H1 (cell line): ENCODE measurements around the gene INPP4B. TPM values are rescaled to one million over a fixed set of nuclear protein-coding genes. Genes with fewer than 3 reads are reported as not detected.

Experiments
- CTCF ChIA-PET: fragments of 300-600 bp; sonication (Branson Sonifier 250); formaldehyde crosslinking; loops from one replicate; lab custom pipeline; 2021; ENCODE audit not compliant: partially characterized antibody; lab: Charles Lee
- POLR2A ChIA-PET: fragments of 300-600 bp; sonication (Branson Sonifier 250); formaldehyde crosslinking; loops from one replicate; lab custom pipeline; 2021; ENCODE audit warnings: inconsistent platforms; ENCODE audit not compliant: partially characterized antibody; lab: Charles Lee
- DNase-seq, 2 experiments: peaks; one replicate each; pipeline versions ENCODE4 v3.0.0 to v3.0.0-alpha.2; 2010 to 2022; ENCODE audit warnings: low spot score in 2 of 2, low read depth in 1 of 2, mixed read lengths in 1 of 2
- FAIRE-seq: peaks from 2 replicates; lab custom pipeline; 2011; peaks lifted over from hg19 to GRCh38; lab: Jason Lieb, UNC
- H2AFZ ChIP-seq: 2 replicates; pipeline ENCODE4 v1.8.1; 2012; ENCODE audit warnings: low read length, inconsistent platforms
- H2AK5ac ChIP-seq: 2 replicates; pipeline ENCODE4 v1.6.1; 2013; ENCODE audit warnings: low read depth, low read length
- H2BK120ac ChIP-seq: replicated peaks from 2 replicates; pipeline ENCODE3; 2013; ENCODE audit warnings: low read depth, low read length, inconsistent platforms
- H2BK12ac ChIP-seq: 2 replicates; pipeline ENCODE4 v1.6.1; 2013; ENCODE audit warnings: low read depth, low read length
- H2BK15ac ChIP-seq: 2 replicates; pipeline ENCODE4 v1.6.1; 2013; ENCODE audit warnings: low read length
- H2BK20ac ChIP-seq: 2 replicates; pipeline ENCODE4 v1.6.1; 2013; ENCODE audit warnings: low read length
- H2BK5ac ChIP-seq: 2 replicates; pipeline ENCODE4 v1.6.1; 2013; ENCODE audit warnings: low read depth, low read length
- H3K14ac ChIP-seq: 2 replicates; pipeline ENCODE4 v1.6.1; 2013; ENCODE audit warnings: inconsistent platforms; ENCODE audit not compliant: insufficient read length
- H3K18ac ChIP-seq: 2 replicates; pipeline ENCODE4 v1.6.1; 2013; ENCODE audit warnings: low read length; ENCODE audit errors: extremely low read depth
- H3K23ac ChIP-seq: 2 replicates; pipeline ENCODE4 v1.6.1; 2013; ENCODE audit warnings: inconsistent platforms; ENCODE audit not compliant: insufficient read length
- H3K23me2 ChIP-seq: 2 replicates; pipeline ENCODE4 v1.6.1; 2013; ENCODE audit warnings: low read depth, low read length
- H3K27ac ChIP-seq: 2 replicates; pipeline ENCODE4 v1.6.1; 2011; ENCODE audit warnings: low read depth, low read length, inconsistent platforms
- H3K27me3 ChIP-seq, 4 experiments: replicated peaks in 1 of 4; 1 replicate in 1 of 4; 2 replicates in 3 of 4; pipeline versions ENCODE4 v1.6.1 to v1.8.1; 2011 to 2013; ENCODE audit warnings: low read length in 3 of 4, mild to moderate bottlenecking in 3 of 4, inconsistent platforms in 2 of 4, mixed read lengths in 2 of 4, moderate library complexity in 1 of 4; ENCODE audit not compliant: control insufficient read depth in 3 of 4, insufficient read depth in 3 of 4; ENCODE audit errors: extremely low read depth in 1 of 4
- H3K36me3 ChIP-seq, 4 experiments: 2 replicates each; pipeline versions ENCODE4 v1.6.1 to v1.8.1; 2011 to 2013; ENCODE audit warnings: mild to moderate bottlenecking in 4 of 4, low read length in 3 of 4, moderate library complexity in 2 of 4, control low read depth in 1 of 4, inconsistent platforms in 1 of 4; ENCODE audit not compliant: insufficient read depth in 4 of 4, control insufficient read depth in 2 of 4
- H3K4ac ChIP-seq: replicated peaks from 2 replicates; pipeline ENCODE3; 2013; ENCODE audit warnings: low read length, low read depth, mixed read lengths, inconsistent platforms; ENCODE audit not compliant: insufficient read length
- H3K4me1 ChIP-seq, 4 experiments: replicated peaks in 1 of 4; 1 replicate in 1 of 4; 2 replicates in 3 of 4; pipeline versions ENCODE4 v1.6.1 to v1.8.1; 2011 to 2013; ENCODE audit warnings: low read length in 3 of 4, inconsistent platforms in 2 of 4, mixed read lengths in 1 of 4; ENCODE audit not compliant: insufficient read depth in 4 of 4, control insufficient read depth in 3 of 4
- H3K4me2 ChIP-seq, 2 experiments: 2 replicates each; pipeline versions ENCODE4 v1.6.1 to v1.8.1; 2011 to 2013; ENCODE audit warnings: low read depth in 2 of 2, low read length in 2 of 2, control low read depth in 1 of 2, inconsistent platforms in 1 of 2, mild to moderate bottlenecking in 1 of 2; ENCODE audit not compliant: insufficient read depth in 1 of 2
- H3K4me3 ChIP-seq, 4 experiments: fragments of 200-600, 300-600 bp in 1 of 4; sonication (generic), shearing (Covaris generic), sonication (Bioruptor Twin) in 1 of 4; 2 replicates each; pipeline versions ENCODE4 v1.5.1 to v1.8.1; 2011 to 2016; ENCODE audit warnings: low read length in 4 of 4, low read depth in 3 of 4, control low read depth in 2 of 4, inconsistent platforms in 2 of 4, mild to moderate bottlenecking in 2 of 4, mixed read lengths in 1 of 4, moderate library complexity in 1 of 4; ENCODE audit not compliant: insufficient read depth in 2 of 4; ENCODE audit errors: extremely low read depth in 1 of 4
- H3K56ac ChIP-seq: replicated peaks from 2 replicates; pipeline ENCODE3; 2013; ENCODE audit warnings: low read depth, mild to moderate bottlenecking, mixed read lengths, low read length, inconsistent platforms; ENCODE audit not compliant: insufficient read length
- H3K79me1 ChIP-seq: 2 replicates; pipeline ENCODE4 v1.6.1; 2013; ENCODE audit warnings: low read depth, low read length, control low read depth
- H3K79me2 ChIP-seq, 2 experiments: 2 replicates each; pipeline versions ENCODE4 v1.6.1 to v1.8.1; 2012 to 2013; ENCODE audit warnings: low read length in 2 of 2, mild to moderate bottlenecking in 2 of 2, inconsistent platforms in 1 of 2; ENCODE audit not compliant: insufficient read depth in 2 of 2, control insufficient read depth in 1 of 2
- H3K9ac ChIP-seq, 4 experiments: replicated peaks in 1 of 4; 1 replicate in 1 of 4; 2 replicates in 3 of 4; pipeline versions ENCODE4 v1.6.1 to v1.8.1; 2011 to 2013; ENCODE audit warnings: low read depth in 3 of 4, low read length in 3 of 4, control low read depth in 2 of 4, mild to moderate bottlenecking in 2 of 4, moderate library complexity in 2 of 4, inconsistent platforms in 1 of 4; ENCODE audit errors: extremely low read depth in 1 of 4
- H3K9me3 ChIP-seq, 2 experiments: 2 replicates each; pipeline versions ENCODE4 v1.6.1 to v1.8.1; 2012 to 2013; ENCODE audit warnings: mild to moderate bottlenecking in 2 of 2, moderate library complexity in 2 of 2, control low read depth in 1 of 2, inconsistent platforms in 1 of 2, low read depth in 1 of 2, low read length in 1 of 2, mixed read lengths in 1 of 2; ENCODE audit not compliant: insufficient read depth in 2 of 2
- H4K20me1 ChIP-seq, 2 experiments: replicated peaks in 1 of 2; 2 replicates each; pipeline versions ENCODE3 to v1.8.1; 2011 to 2013; ENCODE audit warnings: inconsistent platforms in 2 of 2, low read length in 2 of 2, mild to moderate bottlenecking in 1 of 2; ENCODE audit not compliant: insufficient read depth in 2 of 2, control insufficient read depth in 1 of 2
- H4K5ac ChIP-seq: 2 replicates; pipeline ENCODE4 v1.6.1; 2013; ENCODE audit warnings: low read length, low read depth, mixed read lengths, inconsistent platforms; ENCODE audit not compliant: insufficient read length
- H4K8ac ChIP-seq: 2 replicates; pipeline ENCODE4 v1.8.0; 2013; ENCODE audit warnings: mild to moderate bottlenecking, moderate library complexity, low read length, inconsistent platforms; ENCODE audit not compliant: insufficient read depth; ENCODE audit errors: extremely low read depth
- H4K91ac ChIP-seq: replicated peaks from 2 replicates; pipeline ENCODE3; 2013; ENCODE audit warnings: low read length, mixed read lengths, inconsistent platforms; ENCODE audit not compliant: insufficient read length
- ASH2L ChIP-seq: fragments of 200-600, 300-600 bp; sonication (generic); IDR thresholded peaks from one replicate; pipeline ENCODE4 v1.7.1; 2017; ENCODE audit warnings: low read length
- FOSL1 ChIP-seq: IDR thresholded peaks from 2 replicates; pipeline ENCODE4 v1.6.1; 2011; ENCODE audit warnings: mild to moderate bottlenecking, low read depth, low read length, moderate library complexity; ENCODE audit not compliant: insufficient read depth
- JUND ChIP-seq: IDR thresholded peaks from 2 replicates; pipeline ENCODE4 v1.6.1; 2011; ENCODE audit warnings: mild to moderate bottlenecking, improper control_type of control experiment, low read length
- SIN3A ChIP-seq, 2 experiments: IDR thresholded peaks in 1 of 2; conservative IDR thresholded peaks in 1 of 2; 2 replicates each; pipeline ENCODE4 v1.6.1; 2011 to 2012; ENCODE audit warnings: low read length in 2 of 2, improper control_type of control experiment in 1 of 2, low read depth in 1 of 2, mild to moderate bottlenecking in 1 of 2
- SIRT6 ChIP-seq: IDR thresholded peaks from one replicate; pipeline ENCODE4 v1.7.1; 2012; ENCODE audit warnings: low read length, inconsistent platforms
- SP1 ChIP-seq: IDR thresholded peaks from 2 replicates; pipeline ENCODE4 v1.6.1; 2011; ENCODE audit warnings: low read depth, low read length
- TEAD4 ChIP-seq: IDR thresholded peaks from 2 replicates; pipeline ENCODE4 v1.6.1; 2012; ENCODE audit warnings: low read depth, low read length, inconsistent platforms, mixed read lengths
- YY1 ChIP-seq: IDR thresholded peaks from 2 replicates; pipeline ENCODE4 v1.6.1; 2011; ENCODE audit warnings: low read depth, mild to moderate bottlenecking, low read length
- WGBS, 2 experiments: shearing (Covaris generic) in 1 of 2; methylation state at CpG; one replicate each; pipeline versions ENCODE4 v1.1.6 to v1.1.7; 2013 to 2015; ENCODE audit warnings: low lambda C conversion rate in 2 of 2, mixed read lengths in 2 of 2, inconsistent platforms in 1 of 2, low coverage in 1 of 2, missing lambda C conversion rate in 1 of 2; ENCODE audit not compliant: insufficient replicate concordance in 2 of 2, insufficient coverage in 1 of 2, insufficient read length in 1 of 2; ENCODE audit errors: extremely low coverage in 1 of 2, missing lambda C conversion rate in 1 of 2; 5-methylcytosine and 5-hydroxymethylcytosine counted together
- polyA plus RNA-seq, 7 experiments: library from polyadenylated mRNA; depleted of rRNA in 3 of 7; stranded (reverse) in 5 of 7; unstranded in 2 of 7; fragments of >200 nt in 5 of 7; fragments of 200-250 nt in 2 of 7; gene quantifications; 1 replicate in 5 of 7; 2 replicates in 1 of 7; 4 replicates in 1 of 7; pipeline versions ENCODE4 v1.2.1 to v1.2.3, GENCODE V29; 2011 to 2013; ENCODE audit warnings: missing spikeins in 2 of 7, mixed read lengths in 2 of 7
- total RNA-seq: library from RNA; stranded (reverse); fragmentation: NEBNext Ultra II Directional; extraction: Animal tissue kit (Norgen Biotek cat#: 25700); gene quantifications from 2 replicates; pipeline ENCODE4 v1.2.1, GENCODE V29; 2021

Gene INPP4B
- total and polyA plus RNA-seq, 2 of the 8 experiments (the other 6 are each of a cell fraction or from before 2014, with no cell fraction given) = 0.11 to 0.54 TPM

GRCh38 chr4:142376204-142376603 lies 469.9 kb downstream of the INPP4B start:
- Histone ChIP-seq H3K27me3 (no peaks in the 10 kb centered on the region), H3K79me2 (no peaks in the 10 kb centered on the region), H3K14ac (no peak overlapping the region), H4K91ac (no peak overlapping the region), H2AK5ac (no peak overlapping the region), H2BK20ac (no peak overlapping the region), H2AFZ (no peak overlapping the region), H3K9me3 (no peaks in the 10 kb centered on the region), H3K36me3 (no peaks in the 10 kb centered on the region), H3K79me1 (no peaks in the 10 kb centered on the region), H4K5ac (no peak overlapping the region), H3K23ac (no peak overlapping the region), H3K27ac (no peak overlapping the region), H3K23me2 (no peaks in the 10 kb centered on the region), H3K4me1 (peaks cover 0 to 5% (median 0%) of the 10 kb centered on the region in 4 experiments; a peak in 1 of 7 replicates), H3K56ac (no peak overlapping the region), H3K4me3 (no peak overlapping the region), H3K18ac (no peak overlapping the region), H2BK15ac (no peak overlapping the region), H4K20me1 (no peaks in the 10 kb centered on the region), H4K8ac (no peak overlapping the region), H2BK12ac (no peak overlapping the region), H3K9ac (no peak overlapping the region), H2BK120ac (no peak overlapping the region), H3K4me2 (no peak overlapping the region), H2BK5ac (no peak overlapping the region), H3K4ac (no peak overlapping the region)
- TF ChIP-seq FOSL1 (no peak), TEAD4 (no peak), SIRT6 (no peak), YY1 (no peak), SP1 (no peak), JUND (no peak), ASH2L (no peak), SIN3A (conservative IDR thresholded peaks at IDR 0.05 in 1 of 2, IDR thresholded peaks at IDR 0.05 in 1 of 2; ENCODE audit: low read depth in 1 of 2, low read length in 2 of 2) (no peak)
- CTCF ChIA-PET = interaction anchor here (0.5 kb wide), 1 partner anchor 192 kb away, joined by 3 read pairs; no protein-coding TSS in a partner anchor
- POLR2A ChIA-PET = no interaction called here
- FAIRE-seq (no peak), DNase-seq (no peak)
- WGBS, 2 experiments = 85% methylated on average over 1 of the region's 1 CpG; no CpG with 5 or more reads in 1 of the 2 experiments
